Liver (tissue), 3 donors: ENCODE measurements around the gene PLXNB2.

ENCODE experiments used
- ATF3 ChIP-seq: IDR thresholded peaks from 2 replicates; pipeline ENCODE4 v1.6.1; 2016; ENCODE audit warnings: antibody characterized with exemption
- CTCF ChIP-seq: fragments of 150-350 bp; IDR thresholded peaks from 2 replicates; pipeline ENCODE4 v1.5.1; 2017; ENCODE audit warnings: improper control_type of control experiment, low read depth, low read length; ENCODE audit not compliant: missing input control
- FOXA1 ChIP-seq: IDR thresholded peaks from 2 replicates; pipeline ENCODE4 v1.6.1; 2016; ENCODE audit warnings: antibody characterized with exemption
- GABPA ChIP-seq, 2 donors: IDR thresholded peaks in 1 of 2; conservative IDR thresholded peaks in 1 of 2; 2 replicates each; pipeline ENCODE4 v1.6.1; 2016; ENCODE audit warnings: antibody characterized with exemption in 2 of 2, mild to moderate bottlenecking in 1 of 2, moderate library complexity in 1 of 2
- HNF4A ChIP-seq, 2 donors: conservative IDR thresholded peaks; 2 replicates each; pipeline ENCODE4 v1.6.1; 2016; ENCODE audit warnings: antibody characterized with exemption in 2 of 2, mild to moderate bottlenecking in 2 of 2
- HNF4G ChIP-seq: IDR thresholded peaks from 2 replicates; pipeline ENCODE4 v1.6.1; 2016; ENCODE audit warnings: antibody characterized with exemption
- JUND ChIP-seq, 2 donors: IDR thresholded peaks; 2 replicates each; pipeline ENCODE4 v1.6.1; 2016; ENCODE audit warnings: antibody characterized with exemption in 2 of 2
- RAD21 ChIP-seq, 2 donors: IDR thresholded peaks; 2 replicates each; pipeline ENCODE4 v1.6.1; 2016; ENCODE audit warnings: antibody characterized with exemption in 2 of 2, mild to moderate bottlenecking in 2 of 2
- REST ChIP-seq: IDR thresholded peaks from 2 replicates; pipeline ENCODE4 v1.6.1; 2016; ENCODE audit warnings: antibody characterized with exemption, mild to moderate bottlenecking
- RXRA ChIP-seq, 2 donors: IDR thresholded peaks; 2 replicates each; pipeline ENCODE4 v1.6.1; 2017 to 2018; ENCODE audit warnings: antibody characterized with exemption in 2 of 2, mild to moderate bottlenecking in 1 of 2
- SP1 ChIP-seq: IDR thresholded peaks from 2 replicates; pipeline ENCODE4 v1.6.1; 2018; ENCODE audit warnings: antibody characterized with exemption, mild to moderate bottlenecking
- TAF1 ChIP-seq: conservative IDR thresholded peaks from 2 replicates; pipeline ENCODE4 v1.6.1; 2016; ENCODE audit warnings: antibody characterized with exemption, mild to moderate bottlenecking
- YY1 ChIP-seq: IDR thresholded peaks from 2 replicates; pipeline ENCODE4 v1.6.1; 2016; ENCODE audit warnings: antibody characterized with exemption, mild to moderate bottlenecking
- TF ChIP-seq, protein P1 (sequence below): IDR thresholded peaks from 2 replicates; pipeline ENCODE4 v1.6.1; 2016; ENCODE audit warnings: antibody characterized with exemption
- donor health status: healthy.
- donor health status: healthy.

- TF ChIP-seq GABPA (IDR thresholded peaks at IDR 0.05 in 1 of 2, conservative IDR thresholded peaks at IDR 0.05 in 1 of 2) (no peak), CTCF (no peak), ATF3 (no peak), REST (no peak), HNF4A (conservative IDR thresholded peaks at IDR 0.05) (no peak), RAD21 (IDR thresholded peaks at IDR 0.05) (no peak), FOXA1 (no peak), YY1 (no peak), RXRA (IDR thresholded peaks at IDR 0.05) (no peak), TAF1 (no peak), SP1 (no peak), JUND (IDR thresholded peaks at IDR 0.05) (no peak), HNF4G (no peak)
- TF ChIP-seq, protein P1, sequence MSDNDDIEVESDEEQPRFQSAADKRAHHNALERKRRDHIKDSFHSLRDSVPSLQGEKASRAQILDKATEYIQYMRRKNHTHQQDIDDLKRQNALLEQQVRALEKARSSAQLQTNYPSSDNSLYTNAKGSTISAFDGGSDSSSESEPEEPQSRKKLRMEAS = no peak
Measured at GRCh38 chr22:50253941-50254340, 53.5 kb downstream of the PLXNB2 start.
